CD4-positive, alpha-beta memory T cell (primary cell): ENCODE data around the gene DTNA. TPM values are rescaled to one million over a fixed set of nuclear protein-coding genes. Genes with fewer than 3 reads are reported as not detected.

Experiments used
- CTCF ChIA-PET: fragments of 350-600 bp; sonication (Branson Sonifier 250); formaldehyde crosslinking; loops from one replicate; lab custom pipeline; 2021; ENCODE audit warnings: inconsistent platforms; ENCODE audit not compliant: partially characterized antibody; lab: Charles Lee
- POLR2A ChIA-PET: fragments of 350-600 bp; sonication (Branson Sonifier 250); formaldehyde crosslinking; loops from one replicate; lab custom pipeline; 2021; ENCODE audit not compliant: partially characterized antibody; lab: Charles Lee
- DNase-seq, 5 donors: peaks; one replicate each; pipeline versions ENCODE4 v3.0.0 to v3.0.0-alpha.2; 2020 to 2022; ENCODE audit warnings: mixed read lengths in 1 of 5
- H3K27ac ChIP-seq: one replicate; pipeline ENCODE4 v1.7.0; 2013; ENCODE audit warnings: low read depth, low read length
- H3K27me3 ChIP-seq: 2 replicates; pipeline ENCODE4 v1.7.0; 2013; ENCODE audit warnings: mild to moderate bottlenecking, low read length, moderate library complexity; ENCODE audit not compliant: insufficient read depth
- H3K36me3 ChIP-seq: 2 replicates; pipeline ENCODE4 v1.7.0; 2013; ENCODE audit warnings: mild to moderate bottlenecking, low read length, moderate library complexity; ENCODE audit not compliant: insufficient read depth
- H3K4me1 ChIP-seq: 2 replicates; pipeline ENCODE4 v1.7.0; 2013; ENCODE audit warnings: mild to moderate bottlenecking, low read length, moderate library complexity; ENCODE audit not compliant: insufficient read depth
- H3K4me3 ChIP-seq, 2 donors: one replicate each; pipeline ENCODE4 v1.7.0; 2013; ENCODE audit warnings: low read length in 2 of 2, mild to moderate bottlenecking in 1 of 2
- H3K9me3 ChIP-seq, 2 donors: one replicate each; pipeline ENCODE4 v1.7.0; 2013; ENCODE audit warnings: low read length in 2 of 2, control low read depth in 1 of 2; ENCODE audit not compliant: control insufficient read depth in 1 of 2
- H3K27ac Mint-ChIP-seq, 7 donors: one replicate each; pipeline ENCODE4 v1.8.0; 2020 to 2021; ENCODE audit warnings: mixed read lengths in 7 of 7, mild to moderate bottlenecking in 6 of 7, inconsistent platforms in 3 of 7, moderate library complexity in 3 of 7
- H3K27me3 Mint-ChIP-seq, 2 donors: one replicate each; pipeline ENCODE4 v1.8.0; 2020 to 2021; ENCODE audit warnings: mixed read lengths in 2 of 2
- H3K36me3 Mint-ChIP-seq, 2 donors: one replicate each; pipeline ENCODE4 v1.8.0; 2020 to 2021; ENCODE audit warnings: mixed read lengths in 2 of 2, inconsistent platforms in 1 of 2, mild to moderate bottlenecking in 1 of 2
- H3K4me1 Mint-ChIP-seq, 4 donors: one replicate each; pipeline ENCODE4 v1.8.0; 2020 to 2021; ENCODE audit warnings: mixed read lengths in 4 of 4, mild to moderate bottlenecking in 1 of 4
- H3K4me3 Mint-ChIP-seq, 8 donors: one replicate each; pipeline ENCODE4 v1.8.0; 2020 to 2021; ENCODE audit warnings: mixed read lengths in 8 of 8, mild to moderate bottlenecking in 7 of 8, moderate library complexity in 6 of 8, inconsistent platforms in 3 of 8
- H3K9me3 Mint-ChIP-seq, 8 donors: one replicate each; pipeline ENCODE4 v1.8.0; 2020 to 2021; ENCODE audit warnings: mixed read lengths in 8 of 8, mild to moderate bottlenecking in 5 of 8, inconsistent platforms in 3 of 8, moderate library complexity in 1 of 8
- intact Hi-C: fragments of 100-400 bp; cut with micrococcal nuclease; formaldehyde crosslinking; loops from one replicate; pipeline ENCODE4 v1.15.1; 2023
- polyA plus RNA-seq, 2 donors: library from polyadenylated mRNA; unstranded; fragments of 300-500 nt; fragmentation: Illumina TruSeq; gene quantifications; one replicate each; pipeline ENCODE4 v1.2.3, GENCODE V29; 2021
- total RNA-seq, 2 experiments: library from RNA; stranded (reverse); gene quantifications; one replicate each; pipeline ENCODE4 v1.2.3, GENCODE V29; 2021

Gene DTNA
- total and polyA plus RNA-seq, 4 experiments from 2014 or later: 0.58 TPM; not detected in 3

DNA sequence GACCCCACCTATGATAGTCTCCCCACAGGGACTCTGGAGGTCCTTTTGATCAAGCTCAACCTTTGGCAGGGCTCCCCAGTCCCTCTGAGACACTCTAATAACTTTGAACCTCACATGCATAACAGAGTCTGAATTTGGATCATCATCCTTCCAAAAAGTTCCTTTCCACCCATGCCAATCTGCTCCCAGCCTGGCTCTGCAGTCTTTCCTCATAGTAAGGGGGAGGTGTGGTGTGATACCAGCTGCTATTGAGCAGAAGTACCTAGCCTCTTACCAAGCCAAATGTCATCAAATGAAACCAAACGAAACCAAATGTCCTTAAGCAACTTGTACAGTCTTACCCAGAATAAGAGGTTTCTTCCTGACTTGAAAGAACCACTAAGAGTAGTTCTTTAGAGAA is 36.5 kb downstream of the DTNA start:
- no peaks in the 10 kb centered on the region for H3K9me3 ChIP-seq
- no peak overlapping the region for H3K4me3 Mint-ChIP-seq
- H3K27ac Mint-ChIP-seq: no peak overlapping the region
- CTCF ChIA-PET: no interaction called here
- no peak overlapping the region for H3K27ac ChIP-seq
- H3K27me3 Mint-ChIP-seq: peaks cover 2% of the 10 kb centered on the region in 2 donors
- no peaks in the 10 kb centered on the region for H3K4me1 ChIP-seq
- H3K4me1 Mint-ChIP-seq: no peaks in the 10 kb centered on the region
- H3K36me3 Mint-ChIP-seq: no peaks in the 10 kb centered on the region
- POLR2A ChIA-PET: no interaction called here
- no peak overlapping the region for H3K4me3 ChIP-seq
- intact Hi-C loops: no loop called here
- no peaks in the 10 kb centered on the region for H3K36me3 ChIP-seq
- no peak for DNase-seq
- no peaks in the 10 kb centered on the region for H3K27me3 ChIP-seq
- peaks cover 0 to 2% (median 0%) of the 10 kb centered on the region in 8 donors for H3K9me3 Mint-ChIP-seq

DNA sequence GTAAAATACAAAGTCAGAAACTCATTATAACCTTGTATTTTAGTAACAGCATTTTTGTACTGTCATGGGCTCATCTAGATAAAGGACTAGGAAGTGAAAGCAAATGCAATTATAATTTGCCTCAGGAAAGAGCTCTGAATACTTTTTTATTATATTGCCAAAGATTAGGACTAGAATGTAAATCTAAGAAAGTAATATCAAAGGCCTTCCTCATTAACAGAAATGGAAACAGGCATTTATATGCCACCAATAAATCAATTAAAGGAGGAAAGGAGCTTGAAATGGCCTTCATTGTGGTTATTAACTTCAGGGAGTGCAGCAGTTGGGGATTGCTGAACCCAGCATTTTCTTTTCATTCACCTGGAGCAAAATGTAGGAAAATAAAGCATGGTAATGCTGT is 39.6 kb downstream of the DTNA start:
- H3K4me1 Mint-ChIP-seq: no peaks in the 10 kb centered on the region
- no peaks in the 10 kb centered on the region for H3K9me3 Mint-ChIP-seq
- no peaks in the 10 kb centered on the region for H3K9me3 ChIP-seq
- ChIA-PET POLR2A (no interaction called here), CTCF (no interaction called here)
- no peak overlapping the region for H3K27ac ChIP-seq
- no peaks in the 10 kb centered on the region for H3K36me3 ChIP-seq
- H3K4me3 Mint-ChIP-seq: no peak overlapping the region
- DNase-seq: no peak
- no peaks in the 10 kb centered on the region for H3K4me1 ChIP-seq
- H3K27me3 ChIP-seq: no peaks in the 10 kb centered on the region
- peaks cover 0 to 6% of the 10 kb centered on the region in 2 donors for H3K27me3 Mint-ChIP-seq
- no peaks in the 10 kb centered on the region for H3K36me3 Mint-ChIP-seq
- intact Hi-C loops: no loop called here
- no peak overlapping the region for H3K27ac Mint-ChIP-seq
- H3K4me3 ChIP-seq: no peak overlapping the region

DNA sequence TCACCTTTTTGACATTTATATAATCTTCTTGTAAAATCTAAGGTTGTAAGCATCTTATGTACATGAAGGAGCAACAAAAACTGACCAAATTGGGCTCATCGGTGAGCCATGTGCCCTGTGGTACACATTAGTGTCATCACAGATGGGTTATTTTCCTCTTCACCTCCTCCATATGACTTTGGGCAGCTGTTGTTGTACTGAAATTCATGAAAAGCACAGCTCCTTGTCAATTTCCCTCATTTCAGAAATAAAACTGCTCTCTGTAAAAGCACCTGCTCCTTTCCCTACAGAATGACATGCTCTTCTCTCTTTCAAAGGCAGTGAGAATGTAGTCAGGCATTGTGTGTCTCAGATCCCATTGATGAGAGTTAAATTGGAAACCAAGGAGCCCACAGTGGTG is 42.0 kb downstream of the DTNA start:
- ChIA-PET POLR2A (no interaction called here), CTCF (no interaction called here)
- H3K27me3 ChIP-seq: no peaks in the 10 kb centered on the region
- no peaks in the 10 kb centered on the region for H3K36me3 ChIP-seq
- Mint-ChIP-seq H3K4me1 (no peaks in the 10 kb centered on the region), H3K9me3 (no peaks in the 10 kb centered on the region), H3K27me3 (peaks cover 0 to 4% of the 10 kb centered on the region in 2 donors), H3K27ac (no peak overlapping the region), H3K36me3 (no peaks in the 10 kb centered on the region), H3K4me3 (no peak overlapping the region)
- no peak overlapping the region for H3K4me3 ChIP-seq
- H3K4me1 ChIP-seq: no peaks in the 10 kb centered on the region
- DNase-seq: no peak
- intact Hi-C loops: no loop called here
- no peaks in the 10 kb centered on the region for H3K9me3 ChIP-seq
- no peak overlapping the region for H3K27ac ChIP-seq

DNA sequence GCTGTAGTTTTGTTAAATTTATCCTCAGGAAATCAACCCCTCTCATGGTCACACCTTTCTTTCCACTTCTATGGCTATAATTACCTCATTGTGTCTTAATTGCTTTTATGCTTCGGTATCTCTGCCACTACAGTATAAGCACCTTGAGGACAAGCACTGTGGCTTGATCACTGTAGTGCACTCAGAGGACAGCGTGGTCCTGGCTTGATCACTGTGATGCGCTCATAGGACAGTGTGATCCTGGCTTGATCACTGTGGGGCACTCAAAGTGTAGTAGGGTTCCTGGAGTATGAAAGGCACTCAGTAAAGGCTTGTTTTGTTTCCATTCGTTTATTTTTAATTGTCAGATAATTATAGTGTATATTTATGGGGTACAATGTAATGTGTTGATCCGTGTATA is 44.2 kb downstream of the DTNA start:
- Histone ChIP-seq H3K27ac (no peak overlapping the region), H3K4me1 (no peaks in the 10 kb centered on the region), H3K9me3 (no peaks in the 10 kb centered on the region), H3K27me3 (no peaks in the 10 kb centered on the region), H3K36me3 (no peaks in the 10 kb centered on the region), H3K4me3 (no peak overlapping the region)
- intact Hi-C loops: no loop called here
- ChIA-PET POLR2A (no interaction called here), CTCF (no interaction called here)
- H3K9me3 Mint-ChIP-seq: peaks cover 0 to 1% (median 0%) of the 10 kb centered on the region in 8 donors
- no peak for DNase-seq
- H3K4me1 Mint-ChIP-seq: no peaks in the 10 kb centered on the region
- H3K27me3 Mint-ChIP-seq: peaks cover 0 to 4% of the 10 kb centered on the region in 2 donors
- no peaks in the 10 kb centered on the region for H3K36me3 Mint-ChIP-seq
- H3K4me3 Mint-ChIP-seq: no peak overlapping the region
- H3K27ac Mint-ChIP-seq: no peak overlapping the region

DNA sequence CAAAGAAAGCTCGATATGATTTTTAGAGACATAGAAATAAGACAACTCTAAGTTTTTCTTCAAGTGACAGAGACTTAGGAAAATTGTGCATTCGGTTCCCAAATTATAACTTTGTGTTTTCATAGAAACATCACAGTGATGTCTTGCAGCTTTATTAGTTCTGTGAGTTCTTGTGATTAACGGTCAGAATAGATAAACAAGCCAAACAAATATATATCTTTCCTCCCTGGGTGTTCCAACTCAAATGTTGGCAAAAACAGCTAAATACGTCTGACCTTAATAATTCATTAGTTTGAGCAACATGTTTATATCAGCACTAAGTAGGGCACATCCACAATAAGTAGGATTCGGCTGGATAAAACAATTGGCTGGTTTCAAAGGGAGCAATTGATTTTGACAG is 47.6 kb downstream of the DTNA start:
- no peaks in the 10 kb centered on the region for H3K9me3 ChIP-seq
- ChIA-PET CTCF (no interaction called here), POLR2A (no interaction called here)
- H3K4me3 ChIP-seq: no peak overlapping the region
- Mint-ChIP-seq H3K27ac (no peak overlapping the region), H3K4me1 (no peaks in the 10 kb centered on the region), H3K36me3 (no peaks in the 10 kb centered on the region), H3K4me3 (no peak overlapping the region), H3K9me3 (peaks cover 0 to 2% (median 0%) of the 10 kb centered on the region in 8 donors), H3K27me3 (peaks cover 3 to 8% of the 10 kb centered on the region in 2 donors)
- no peak overlapping the region for H3K27ac ChIP-seq
- intact Hi-C loops: no loop called here
- H3K4me1 ChIP-seq: no peaks in the 10 kb centered on the region
- no peaks in the 10 kb centered on the region for H3K27me3 ChIP-seq
- no peak for DNase-seq
- no peaks in the 10 kb centered on the region for H3K36me3 ChIP-seq

DNA sequence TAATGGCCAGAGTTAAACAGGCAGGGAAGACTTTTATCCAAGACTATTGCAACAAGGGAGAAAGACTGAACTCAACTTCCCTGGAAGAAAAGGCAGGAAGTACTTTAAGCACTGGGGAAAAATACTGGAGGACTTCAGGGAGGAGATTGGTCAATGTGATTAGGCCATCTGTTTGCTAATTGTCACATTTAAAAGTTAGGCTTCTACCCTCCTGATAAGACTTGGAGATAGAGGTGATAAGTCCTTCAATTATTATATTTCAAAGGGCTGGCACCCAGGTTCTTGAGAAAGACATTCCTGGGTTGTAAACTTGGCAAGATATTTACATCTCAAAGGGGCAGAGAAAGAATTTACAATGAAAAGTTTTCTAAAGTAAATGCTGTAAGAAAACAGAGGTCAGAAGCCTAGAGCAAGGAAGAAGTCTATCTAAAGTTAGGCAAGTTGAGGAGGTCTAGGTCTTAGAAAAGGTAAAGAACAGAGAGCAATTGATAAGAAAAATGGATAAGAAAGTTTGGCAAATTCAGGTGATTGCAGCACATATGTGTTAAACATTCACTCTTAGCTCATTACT is 48.4 kb downstream of the DTNA start:
- Mint-ChIP-seq H3K9me3 (peaks cover 0 to 2% (median 0%) of the 10 kb centered on the region in 8 donors), H3K27me3 (peaks cover 3 to 8% of the 10 kb centered on the region in 2 donors), H3K36me3 (no peaks in the 10 kb centered on the region), H3K4me1 (no peaks in the 10 kb centered on the region), H3K4me3 (no peak overlapping the region), H3K27ac (no peak overlapping the region)
- ChIA-PET POLR2A (no interaction called here), CTCF (no interaction called here)
- Histone ChIP-seq H3K4me1 (no peaks in the 10 kb centered on the region), H3K27ac (no peak overlapping the region), H3K36me3 (no peaks in the 10 kb centered on the region), H3K27me3 (no peaks in the 10 kb centered on the region), H3K9me3 (no peaks in the 10 kb centered on the region), H3K4me3 (no peak overlapping the region)
- no peak for DNase-seq
- intact Hi-C loops: no loop called here

DNA sequence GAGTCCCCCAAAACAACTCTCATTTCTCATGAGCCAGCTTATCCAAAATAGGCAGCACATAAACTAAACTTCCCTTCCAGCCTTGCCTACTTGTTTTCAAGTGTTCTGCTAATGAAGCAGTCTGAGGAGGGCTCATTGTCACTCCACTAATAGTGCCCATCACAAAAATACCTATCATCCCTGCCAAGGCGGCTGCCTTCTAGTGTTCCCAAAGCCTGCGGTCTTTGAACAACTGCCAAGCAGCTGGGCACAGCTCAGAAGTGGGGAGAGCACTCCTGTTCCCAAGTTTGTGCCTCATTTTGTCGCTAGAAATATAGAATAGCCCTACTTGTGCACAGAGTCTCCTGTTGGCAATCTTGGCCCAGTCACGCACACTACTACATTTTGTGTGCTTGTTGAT is 50.3 kb downstream of the DTNA start:
- intact Hi-C loops: no loop called here
- no peak for DNase-seq
- no peaks in the 10 kb centered on the region for H3K36me3 Mint-ChIP-seq
- H3K27ac ChIP-seq: no peak overlapping the region
- H3K36me3 ChIP-seq: no peaks in the 10 kb centered on the region
- no peak overlapping the region for H3K4me3 ChIP-seq
- peaks cover 0 to 2% (median 0%) of the 10 kb centered on the region in 8 donors for H3K9me3 Mint-ChIP-seq
- no peaks in the 10 kb centered on the region for H3K4me1 ChIP-seq
- no peaks in the 10 kb centered on the region for H3K27me3 ChIP-seq
- no peak overlapping the region for H3K27ac Mint-ChIP-seq
- POLR2A ChIA-PET: no interaction called here
- H3K4me1 Mint-ChIP-seq: no peaks in the 10 kb centered on the region
- H3K4me3 Mint-ChIP-seq: no peak overlapping the region
- peaks cover 3 to 5% of the 10 kb centered on the region in 2 donors for H3K27me3 Mint-ChIP-seq
- CTCF ChIA-PET: interaction anchor here (1.4 kb wide), 1 partner anchor 16 kb away, joined by 3 read pairs; no protein-coding TSS in a partner anchor
- no peaks in the 10 kb centered on the region for H3K9me3 ChIP-seq
